Natural killer cell treated with Interleukin-12 subunit alpha and Interleukin-12 subunit beta and Interleukin-15 and Interleukin-18, amount 100 ng/mL, for 72 hours (primary cell): ENCODE measurements around the gene NOP16. TPM values are rescaled to one million over a fixed set of nuclear protein-coding genes. Genes with fewer than 3 reads are reported as not detected.
A peak's percentile ranks its signal among the peaks of the same experiment; 100 is the strongest.

Experiments used
- ATAC-seq, 2 donors: fragments of 150-1000 bp; cut with Tn5 transposase in 1 of 2; sonication (Bioruptor Pico), chemical (Tn5 transposase) in 1 of 2; 2 replicates each; pipeline ENCODE4 v1.10.0; 2021
- DNase-seq: peaks from one replicate; pipeline ENCODE4 v3.0.0; 2022; ENCODE audit warnings: low spot score
- H3K27ac Mint-ChIP-seq, 2 donors: 1 replicate in 1 of 2; 2 replicates in 1 of 2; pipeline ENCODE4 v1.8.0; 2022; ENCODE audit warnings: mixed read lengths in 2 of 2, mild to moderate bottlenecking in 1 of 2, moderate library complexity in 1 of 2
- H3K27me3 Mint-ChIP-seq, 2 donors: 1 replicate in 1 of 2; 2 replicates in 1 of 2; pipeline ENCODE4 v1.8.0; 2022; ENCODE audit warnings: mixed read lengths in 2 of 2
- H3K36me3 Mint-ChIP-seq: one replicate; pipeline ENCODE4 v1.8.0; 2022; ENCODE audit warnings: mixed read lengths
- H3K4me1 Mint-ChIP-seq, 2 donors: 1 replicate in 1 of 2; 2 replicates in 1 of 2; pipeline ENCODE4 v1.8.0; 2022; ENCODE audit warnings: low read depth in 2 of 2, mixed read lengths in 2 of 2, mild to moderate bottlenecking in 1 of 2
- H3K4me3 Mint-ChIP-seq: one replicate; pipeline ENCODE4 v1.8.0; 2022; ENCODE audit warnings: mixed read lengths
- H3K9me3 Mint-ChIP-seq: 2 replicates; pipeline ENCODE4 v1.8.0; 2022; ENCODE audit warnings: mixed read lengths
- total RNA-seq, 2 donors: library from RNA; stranded (reverse); gene quantifications; one replicate each; pipeline ENCODE4 v1.2.3, GENCODE V29; 2022

NOP16 gene
- total RNA-seq, 2 donors from 2014 or later = 62.0 to 155 TPM

DNA sequence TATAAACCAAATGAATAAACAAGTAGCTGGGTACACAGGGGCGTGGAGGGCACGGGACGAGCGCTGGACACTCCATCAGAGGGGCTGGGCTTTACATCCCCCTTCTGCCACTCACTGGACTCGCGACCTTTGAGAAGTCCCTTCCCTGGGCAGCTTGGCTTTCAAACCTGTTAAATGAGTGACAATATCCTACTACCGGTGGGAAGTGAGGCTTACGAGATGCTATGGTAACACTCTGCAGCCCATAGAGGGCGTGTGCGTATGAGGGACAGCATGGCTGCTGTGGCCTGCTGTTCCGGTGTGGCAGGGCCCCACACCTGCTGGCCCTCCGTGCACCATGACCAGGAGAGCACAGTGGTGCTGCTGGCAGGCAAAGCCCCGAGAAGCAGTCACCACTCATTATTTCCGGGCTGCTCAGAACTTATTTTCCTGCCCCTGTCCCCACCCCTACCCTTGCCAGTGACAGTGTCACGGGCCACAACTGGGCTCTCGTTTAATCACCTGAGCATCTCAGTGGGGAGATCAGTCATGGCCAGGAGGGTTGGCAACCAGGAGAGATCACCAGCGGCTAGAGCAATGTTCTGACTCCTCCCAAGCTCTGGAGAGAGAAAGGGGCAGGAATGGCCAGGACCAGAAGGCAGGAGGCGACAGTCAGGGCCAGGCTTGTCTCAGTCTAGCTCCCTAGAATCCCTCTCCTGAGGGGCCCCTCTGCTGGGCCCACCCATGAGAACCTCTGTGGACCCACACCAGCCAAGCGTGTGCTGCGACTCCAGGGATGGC, 17.4 kb upstream of the NOP16 start:
- H3K4me1 Mint-ChIP-seq = peaks cover 0 to 6% of the 10 kb centered on the region in 2 donors
- H3K4me3 Mint-ChIP-seq = no peak overlapping the region
- DNase-seq (no peak), ATAC-seq (no peak)
- H3K27me3 Mint-ChIP-seq = no peaks in the 10 kb centered on the region
- H3K27ac Mint-ChIP-seq = no peak overlapping the region
- H3K9me3 Mint-ChIP-seq = no peaks in the 10 kb centered on the region
- peaks cover 6% of the 10 kb centered on the region for H3K36me3 Mint-ChIP-seq

DNA sequence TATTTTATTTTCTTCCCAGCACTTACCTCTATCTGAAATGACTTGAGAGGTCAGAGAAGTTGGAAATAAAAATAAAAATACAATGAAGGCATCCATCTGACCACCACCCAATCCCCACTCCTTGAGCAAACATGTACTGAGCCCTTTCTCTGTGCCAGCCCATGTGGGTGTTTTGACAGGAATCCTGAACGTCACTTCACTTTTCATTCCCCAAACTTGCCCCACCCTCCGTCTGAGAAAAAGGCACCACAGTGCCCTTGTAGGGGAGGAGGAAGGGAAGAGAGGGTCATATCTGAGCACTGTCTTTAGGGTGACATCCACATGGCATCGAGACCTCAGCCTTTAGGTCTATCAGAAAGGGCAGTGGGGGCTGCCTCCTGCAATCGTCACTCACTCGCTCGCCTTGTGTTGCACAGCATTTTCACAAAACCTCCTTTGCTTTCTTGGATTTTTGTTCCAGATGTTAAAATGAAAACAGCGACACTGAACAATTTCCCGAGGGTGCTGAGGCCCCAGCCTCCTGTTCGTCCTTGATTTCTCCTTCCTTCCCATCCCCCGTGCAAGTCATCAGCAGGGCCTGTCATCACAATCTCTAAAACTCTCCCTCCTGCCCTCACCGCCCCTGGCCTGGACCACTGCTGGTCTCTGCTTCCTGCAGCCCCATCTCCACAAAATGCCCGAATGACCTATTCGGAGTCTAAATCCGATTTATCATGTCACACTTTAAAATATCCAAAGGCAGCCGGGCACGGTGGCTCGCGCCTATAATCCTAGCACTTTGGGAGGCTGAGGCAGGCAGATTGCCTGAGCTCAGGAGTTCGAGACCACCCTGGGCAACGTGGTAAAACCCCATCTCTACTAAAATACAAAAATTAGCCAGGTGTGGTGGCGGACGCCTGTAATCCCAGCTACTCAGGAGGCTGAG, 13.1 kb upstream of the NOP16 start:
- Mint-ChIP-seq H3K4me1 (peaks cover 0 to 9% of the 10 kb centered on the region in 2 donors), H3K4me3 (no peak overlapping the region), H3K9me3 (no peaks in the 10 kb centered on the region), H3K36me3 (no peaks in the 10 kb centered on the region), H3K27me3 (no peaks in the 10 kb centered on the region), H3K27ac (no peak overlapping the region)
- ATAC-seq (no peak), DNase-seq (no peak)

DNA sequence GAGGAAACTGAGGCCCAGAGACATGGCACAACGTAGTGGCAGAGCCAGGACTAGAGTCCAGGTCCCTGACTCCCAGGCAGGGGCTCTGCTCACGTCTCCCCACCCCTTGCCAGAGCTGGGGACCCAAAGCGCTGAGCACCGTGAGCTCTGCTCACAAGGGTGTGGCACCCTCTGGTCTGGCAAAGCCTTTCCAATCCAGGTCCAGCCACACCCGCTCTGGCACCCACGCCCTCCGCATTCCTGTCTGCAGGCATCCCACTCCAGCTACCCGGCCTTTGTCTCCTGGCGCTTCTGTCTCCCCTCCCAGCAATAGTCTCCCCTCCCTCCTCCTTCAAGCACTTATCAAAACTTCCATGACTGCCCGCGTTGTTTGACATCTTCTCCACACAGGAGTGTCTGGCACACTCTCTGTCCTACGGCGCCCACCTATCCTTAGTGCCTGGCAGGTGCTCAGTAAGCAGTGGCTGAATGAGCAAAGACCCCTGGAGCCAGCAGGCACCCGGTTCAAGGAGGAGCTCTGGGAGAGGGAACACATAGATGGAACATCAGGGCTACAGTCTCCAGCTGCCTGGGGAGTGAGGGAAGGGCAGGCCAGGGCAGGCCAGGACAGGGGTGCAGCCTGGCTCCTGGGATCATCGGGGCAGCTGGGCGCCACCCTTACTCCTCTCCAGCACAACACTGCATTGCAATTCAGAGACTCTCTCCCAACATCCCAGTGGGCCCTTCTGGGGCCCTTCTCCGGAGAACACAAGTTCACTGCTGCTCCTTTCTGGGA, 12.2 kb upstream of the NOP16 start:
- H3K4me1 Mint-ChIP-seq = peaks cover 0 to 6% of the 10 kb centered on the region in 2 donors
- H3K27me3 Mint-ChIP-seq = no peaks in the 10 kb centered on the region
- no peak overlapping the region for H3K27ac Mint-ChIP-seq
- ATAC-seq = peak in 1 of 2 donors; percentile 40
- H3K36me3 Mint-ChIP-seq = no peaks in the 10 kb centered on the region
- H3K4me3 Mint-ChIP-seq = no peak overlapping the region
- H3K9me3 Mint-ChIP-seq = no peaks in the 10 kb centered on the region
- DNase-seq = no peak

DNA sequence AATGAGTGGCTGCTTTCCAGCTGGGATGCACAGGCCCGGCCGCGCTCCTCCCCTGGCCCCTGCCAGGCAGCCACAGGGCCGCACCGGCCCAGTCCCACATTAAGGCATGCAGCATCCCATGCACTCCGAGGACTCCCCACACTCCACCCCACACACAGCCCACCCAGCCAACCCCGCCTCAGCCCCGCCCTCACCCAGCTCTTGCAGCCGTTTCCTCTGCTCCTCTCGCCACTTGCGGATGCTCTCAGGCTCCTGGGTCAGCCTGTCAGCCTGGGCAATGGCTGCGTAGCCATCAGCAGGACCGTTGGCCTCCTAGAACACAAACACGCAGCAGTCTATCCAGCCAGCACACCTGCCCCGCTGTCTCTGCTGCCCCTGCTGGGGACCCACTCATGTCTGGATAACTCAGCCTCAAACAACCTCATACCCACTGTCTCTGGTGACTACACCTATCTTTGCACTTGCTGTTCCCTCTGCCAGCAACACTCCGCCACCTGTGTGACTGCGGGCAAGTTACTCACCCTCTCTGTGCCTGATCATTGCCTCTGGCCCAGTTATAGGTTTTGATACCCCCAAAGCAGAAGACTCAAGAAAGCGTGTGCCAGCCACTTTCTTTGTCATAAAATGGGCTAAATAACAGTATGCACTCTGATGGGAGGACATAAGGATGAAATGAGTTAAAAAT, 9.5 kb upstream of the NOP16 start:
- Mint-ChIP-seq H3K27me3 (no peaks in the 10 kb centered on the region), H3K9me3 (no peaks in the 10 kb centered on the region), H3K27ac (no peak overlapping the region), H3K4me1 (peaks cover 0 to 6% of the 10 kb centered on the region in 2 donors), H3K4me3 (no peak overlapping the region), H3K36me3 (no peaks in the 10 kb centered on the region)
- no peak for ATAC-seq
- DNase-seq = no peak

DNA sequence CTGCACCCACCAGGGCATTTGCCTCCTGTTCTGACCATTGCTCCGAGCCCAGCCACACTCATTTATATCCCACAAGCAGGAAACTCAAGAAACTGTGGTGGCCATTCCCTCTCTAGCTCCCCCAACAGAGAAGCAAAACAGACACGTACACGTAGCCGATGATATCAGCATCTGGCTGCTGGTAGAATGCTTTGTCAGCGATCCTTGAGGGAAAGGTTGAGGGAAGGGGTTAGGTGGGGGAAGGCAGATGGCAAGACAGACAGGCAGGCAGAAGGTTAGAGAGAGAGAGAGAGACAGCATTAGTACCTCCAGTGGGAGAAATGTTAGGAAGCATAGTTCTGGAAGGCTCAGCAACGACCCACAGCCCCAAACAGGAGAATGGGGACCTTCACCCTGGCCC, 7.9 kb upstream of the NOP16 start:
- H3K9me3 Mint-ChIP-seq = no peaks in the 10 kb centered on the region
- no peak for DNase-seq
- no peaks in the 10 kb centered on the region for H3K36me3 Mint-ChIP-seq
- H3K27ac Mint-ChIP-seq = no peak overlapping the region
- no peaks in the 10 kb centered on the region for H3K27me3 Mint-ChIP-seq
- peaks cover 0 to 6% of the 10 kb centered on the region in 2 donors for H3K4me1 Mint-ChIP-seq
- H3K4me3 Mint-ChIP-seq = no peak overlapping the region
- no peak for ATAC-seq

DNA sequence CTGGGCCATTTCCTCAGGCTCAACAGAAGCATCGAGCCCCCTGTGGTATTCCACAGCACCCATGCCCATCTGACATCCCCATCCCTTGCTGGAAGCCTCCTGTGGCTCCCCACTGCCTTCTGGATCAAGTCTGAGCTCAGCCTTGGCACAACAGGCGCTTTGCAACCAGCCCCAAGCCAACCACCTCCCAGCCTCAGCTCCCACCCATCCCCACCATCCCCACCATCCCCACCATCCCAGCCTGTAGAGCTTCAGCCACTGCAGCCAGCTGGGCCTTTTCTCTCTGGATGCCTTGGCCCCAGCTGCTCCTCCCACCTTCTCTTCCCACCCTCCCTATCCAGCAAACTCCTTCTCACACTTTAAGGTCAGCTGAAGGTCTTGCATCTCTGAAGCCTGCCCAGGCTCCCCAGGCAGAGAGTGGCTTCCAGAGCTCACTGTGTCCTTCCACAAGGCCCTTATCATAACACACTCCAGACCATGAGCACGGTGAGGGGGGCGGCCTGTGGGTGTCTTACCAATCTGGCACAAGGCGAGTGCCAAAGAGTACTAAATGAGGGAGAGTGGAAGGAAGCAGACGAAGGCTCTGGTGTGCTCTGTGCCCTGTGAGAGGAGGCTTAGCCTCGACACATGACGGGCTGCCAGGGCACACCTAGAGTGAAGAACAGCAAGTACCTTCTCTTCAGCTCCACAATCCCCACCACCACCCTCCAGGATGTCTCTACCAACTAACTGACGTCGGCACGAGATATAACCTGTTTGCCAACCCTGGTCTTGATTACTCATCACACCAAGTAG, 6.7 kb upstream of the NOP16 start:
- H3K4me1 Mint-ChIP-seq = peaks cover 0 to 6% of the 10 kb centered on the region in 2 donors
- H3K36me3 Mint-ChIP-seq = no peaks in the 10 kb centered on the region
- ATAC-seq = no peak
- H3K4me3 Mint-ChIP-seq = no peak overlapping the region
- no peaks in the 10 kb centered on the region for H3K9me3 Mint-ChIP-seq
- H3K27ac Mint-ChIP-seq = no peak overlapping the region
- H3K27me3 Mint-ChIP-seq = no peaks in the 10 kb centered on the region
- DNase-seq = no peak

DNA sequence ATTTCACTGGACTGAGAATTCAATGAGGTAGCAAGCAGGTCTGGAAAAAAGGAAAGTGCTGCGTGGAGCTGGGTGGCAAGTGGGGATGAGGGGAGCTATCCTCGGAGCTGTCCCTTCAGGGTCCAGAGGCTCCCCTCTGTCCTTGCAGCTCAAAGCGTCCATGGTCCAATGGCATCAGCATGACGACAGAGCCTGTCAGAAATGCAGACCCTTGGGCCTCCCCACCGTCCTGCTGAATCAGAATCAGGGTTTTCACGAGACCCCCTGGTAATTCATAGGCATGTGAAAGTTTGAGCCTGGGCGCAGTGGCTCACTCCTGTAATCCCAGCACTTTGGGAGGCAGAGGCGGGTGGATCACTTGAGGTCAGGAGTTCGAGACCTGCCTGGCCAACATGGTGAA, 5.7 kb upstream of the NOP16 start:
- no peak overlapping the region for H3K27ac Mint-ChIP-seq
- no peak for DNase-seq
- H3K36me3 Mint-ChIP-seq = no peaks in the 10 kb centered on the region
- no peak overlapping the region for H3K4me3 Mint-ChIP-seq
- ATAC-seq = no peak
- H3K9me3 Mint-ChIP-seq = no peaks in the 10 kb centered on the region
- no peaks in the 10 kb centered on the region for H3K27me3 Mint-ChIP-seq
- peaks cover 0 to 10% of the 10 kb centered on the region in 2 donors for H3K4me1 Mint-ChIP-seq

DNA sequence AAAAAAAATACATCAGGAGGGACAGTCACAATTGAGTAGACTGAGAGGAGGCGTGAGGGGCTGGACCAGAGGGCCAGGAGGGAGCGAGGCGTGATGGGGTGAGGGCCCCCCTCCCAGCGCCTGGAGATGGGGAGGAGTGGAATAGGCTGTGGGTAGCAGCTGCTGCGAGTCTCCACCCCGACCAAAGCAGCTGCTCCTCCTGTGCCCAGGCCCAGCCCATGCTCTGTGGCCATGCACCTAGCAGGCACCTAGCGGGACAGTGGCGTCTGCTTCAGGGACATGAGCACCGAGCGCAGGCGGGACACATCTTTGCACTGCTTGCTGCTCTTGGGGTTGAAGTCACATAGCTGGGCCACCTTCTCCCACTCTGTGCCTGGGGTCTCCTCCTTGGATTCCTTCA, 4.1 kb upstream of the NOP16 start:
- ATAC-seq = no peak
- H3K9me3 Mint-ChIP-seq = no peaks in the 10 kb centered on the region
- peaks cover 7 to 12% of the 10 kb centered on the region in 2 donors for H3K4me1 Mint-ChIP-seq
- no peak for DNase-seq
- H3K27ac Mint-ChIP-seq = no peak overlapping the region
- no peak overlapping the region for H3K4me3 Mint-ChIP-seq
- peaks cover 5% of the 10 kb centered on the region for H3K36me3 Mint-ChIP-seq
- H3K27me3 Mint-ChIP-seq = no peaks in the 10 kb centered on the region

DNA sequence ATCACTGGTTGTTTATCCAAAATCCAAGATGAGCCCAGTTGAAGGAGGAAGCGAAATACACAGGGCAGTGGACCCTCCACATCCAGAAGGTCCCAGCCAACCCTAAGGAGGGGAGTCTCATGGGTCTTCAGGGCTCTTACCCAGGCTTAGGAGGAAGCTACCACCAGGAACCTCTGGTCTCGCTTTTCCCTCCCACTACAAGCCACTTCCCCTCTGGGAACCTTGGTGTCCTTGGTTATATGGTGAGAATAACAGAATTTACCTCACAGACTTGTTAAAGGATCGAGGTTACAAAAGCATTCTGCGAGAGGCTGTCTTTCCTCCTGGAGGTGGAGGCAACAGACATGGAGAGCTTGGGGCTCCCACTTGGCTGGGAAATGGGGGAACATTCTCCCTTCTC, 3.6 kb upstream of the NOP16 start:
- Mint-ChIP-seq H3K9me3 (no peaks in the 10 kb centered on the region), H3K4me3 (no peak overlapping the region), H3K36me3 (peaks cover 11% of the 10 kb centered on the region), H3K27me3 (no peaks in the 10 kb centered on the region), H3K27ac (no peak overlapping the region), H3K4me1 (peaks cover 12 to 17% of the 10 kb centered on the region in 2 donors)
- no peak for DNase-seq
- no peak for ATAC-seq

DNA sequence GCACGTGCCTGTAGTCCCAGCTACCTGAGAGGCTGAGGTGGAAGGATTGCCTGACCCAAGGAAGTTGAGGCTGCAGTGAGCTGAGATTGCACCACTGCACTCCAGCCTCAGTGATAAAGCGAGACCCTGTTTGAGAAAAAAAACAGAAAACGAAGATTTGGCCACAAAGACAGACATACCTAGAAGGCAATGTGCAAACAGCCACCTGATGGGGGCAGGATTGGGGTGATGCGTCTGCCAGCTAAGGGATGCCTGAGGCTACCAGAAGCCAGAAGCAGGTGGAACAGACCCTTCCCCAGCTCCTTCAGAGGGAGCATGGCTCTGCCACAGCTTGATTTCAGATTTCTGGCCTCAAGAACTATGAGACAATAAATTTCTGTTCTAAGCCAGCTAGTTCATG, 3.1 kb upstream of the NOP16 start:
- peaks cover 18 to 22% of the 10 kb centered on the region in 2 donors for H3K4me1 Mint-ChIP-seq
- DNase-seq (no peak), ATAC-seq (no peak)
- no peak overlapping the region for H3K4me3 Mint-ChIP-seq
- H3K27ac Mint-ChIP-seq = peak overlapping the region in 1 of 2 donors; percentile 61
- peaks cover 12% of the 10 kb centered on the region for H3K36me3 Mint-ChIP-seq
- no peaks in the 10 kb centered on the region for H3K27me3 Mint-ChIP-seq
- H3K9me3 Mint-ChIP-seq = no peaks in the 10 kb centered on the region

DNA sequence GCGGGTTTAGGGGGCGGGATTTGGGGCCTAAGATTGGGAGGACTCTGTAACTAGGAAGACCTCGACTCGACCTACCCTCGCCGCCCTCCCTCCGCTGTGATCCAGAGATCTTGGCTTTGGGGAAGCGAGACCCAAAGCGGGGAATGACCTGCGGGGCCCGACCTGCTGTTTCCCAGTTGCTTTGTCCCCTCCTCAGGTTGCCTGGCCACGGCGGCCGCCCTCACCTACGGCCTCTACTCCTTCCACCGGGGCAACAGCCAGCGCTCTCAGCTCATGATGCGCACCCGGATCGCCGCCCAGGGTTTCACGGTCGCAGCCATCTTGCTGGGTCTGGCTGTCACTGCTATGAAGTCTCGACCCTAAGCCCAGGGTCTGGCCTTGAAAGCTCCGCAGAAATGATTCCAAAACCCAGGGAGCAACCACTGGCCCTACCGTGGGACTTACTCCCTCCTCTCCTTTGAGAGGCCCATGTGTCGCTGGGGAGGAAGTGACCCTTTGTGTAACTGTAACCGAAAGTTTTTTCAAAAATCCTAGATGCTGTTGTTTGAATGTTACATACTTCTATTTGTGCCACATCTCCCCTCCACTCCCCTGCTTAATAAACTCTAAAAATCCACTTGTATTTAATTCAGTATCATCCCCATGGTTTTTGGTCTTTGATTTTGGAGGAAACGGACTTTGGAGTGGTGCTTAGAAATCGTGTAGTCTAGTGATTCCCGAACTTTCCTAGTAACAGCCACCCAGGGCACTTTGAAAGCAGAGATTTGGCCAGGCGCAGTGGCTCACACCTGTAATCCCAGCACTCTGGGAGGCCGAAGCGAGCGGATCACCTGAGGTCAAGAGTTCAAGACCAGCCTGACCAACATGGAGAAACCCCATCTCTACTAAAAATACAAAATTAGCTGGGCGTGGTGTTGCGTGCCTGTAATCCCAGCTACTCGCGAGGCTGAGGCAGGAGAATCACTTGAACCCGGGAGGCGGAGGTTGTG, 1.0 kb upstream of the NOP16 start:
- peaks cover 29 to 31% of the 10 kb centered on the region in 2 donors for H3K4me1 Mint-ChIP-seq
- ATAC-seq = peak; percentile 45 to 49
- H3K36me3 Mint-ChIP-seq = peaks cover 22% of the 10 kb centered on the region
- no peaks in the 10 kb centered on the region for H3K9me3 Mint-ChIP-seq
- DNase-seq = no peak
- peak overlapping the region; percentile 87 to 96 for H3K27ac Mint-ChIP-seq
- H3K4me3 Mint-ChIP-seq = peak overlapping the region; percentile 92
- no peaks in the 10 kb centered on the region for H3K27me3 Mint-ChIP-seq

DNA sequence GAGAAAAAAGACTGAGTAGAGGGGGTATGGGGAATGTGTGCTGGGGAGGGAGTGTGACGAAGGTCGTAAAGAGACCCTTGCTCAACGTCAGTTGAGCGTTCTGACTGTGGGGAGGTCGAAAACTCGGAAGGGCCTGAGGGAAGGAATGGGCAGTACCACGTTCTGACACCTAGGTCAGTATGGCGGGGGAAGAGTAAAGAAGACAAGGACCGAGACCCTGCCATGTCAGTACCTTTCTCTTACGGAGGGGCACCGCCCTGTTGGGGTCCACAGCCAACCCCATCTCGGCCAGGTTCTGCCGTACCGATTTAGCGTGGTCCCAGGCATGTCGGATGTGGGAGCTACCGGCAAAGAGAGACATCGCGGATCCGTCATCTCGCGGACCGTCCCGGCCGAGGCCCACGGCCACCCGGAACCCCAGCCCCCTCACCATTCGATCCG, 375 bp downstream of the NOP16 start:
- peaks cover 29 to 31% of the 10 kb centered on the region in 2 donors for H3K4me1 Mint-ChIP-seq
- ATAC-seq (peak in 1 of 2 donors; percentile 0), DNase-seq (no peak)
- peak overlapping the region; percentile 87 to 96 for H3K27ac Mint-ChIP-seq
- H3K27me3 Mint-ChIP-seq = no peaks in the 10 kb centered on the region
- H3K36me3 Mint-ChIP-seq = peaks cover 22% of the 10 kb centered on the region
- H3K4me3 Mint-ChIP-seq = peak overlapping the region; percentile 92
- no peaks in the 10 kb centered on the region for H3K9me3 Mint-ChIP-seq
